ENCODE results near the gene SLC25A51. TPM values are rescaled to one million over a fixed set of nuclear protein-coding genes. Genes with fewer than 3 reads are reported as not detected.

Gene SLC25A51
- total RNA-seq, 4 donors from 2014 or later, result 16.0 to 30.7 (median 22.2) TPM

DNA sequence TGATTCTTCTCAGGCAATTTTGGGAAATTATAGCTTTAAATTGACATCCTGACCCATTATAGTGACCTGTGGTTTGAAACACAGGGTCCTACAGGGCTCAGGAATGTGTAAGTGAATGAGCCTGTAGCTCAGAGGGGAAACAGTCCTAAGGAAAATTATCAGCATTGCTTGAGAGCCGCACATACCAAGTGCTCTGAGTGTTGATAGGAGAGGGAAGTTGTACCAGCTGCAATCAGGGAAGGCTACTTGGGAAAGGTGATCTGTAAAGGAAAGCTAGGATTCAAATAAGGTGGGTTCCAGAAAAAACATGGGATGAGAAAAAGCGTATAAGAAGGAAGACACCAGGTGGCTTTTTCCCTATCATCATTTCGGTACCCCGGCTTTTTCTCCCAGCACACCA lies 4.4 kb upstream of the SLC25A51 start:
- Histone ChIP-seq H3K27me3 (no peaks in the 10 kb centered on the region), H3K27ac (no peak overlapping the region)
- intact Hi-C loops (cut with DNase I; ENCODE audit: low total_unique reads), result loop anchor here (10.0 kb wide), 1 partner anchor 103 kb away; the partner anchor contains the start of gene DCAF10

DNA sequence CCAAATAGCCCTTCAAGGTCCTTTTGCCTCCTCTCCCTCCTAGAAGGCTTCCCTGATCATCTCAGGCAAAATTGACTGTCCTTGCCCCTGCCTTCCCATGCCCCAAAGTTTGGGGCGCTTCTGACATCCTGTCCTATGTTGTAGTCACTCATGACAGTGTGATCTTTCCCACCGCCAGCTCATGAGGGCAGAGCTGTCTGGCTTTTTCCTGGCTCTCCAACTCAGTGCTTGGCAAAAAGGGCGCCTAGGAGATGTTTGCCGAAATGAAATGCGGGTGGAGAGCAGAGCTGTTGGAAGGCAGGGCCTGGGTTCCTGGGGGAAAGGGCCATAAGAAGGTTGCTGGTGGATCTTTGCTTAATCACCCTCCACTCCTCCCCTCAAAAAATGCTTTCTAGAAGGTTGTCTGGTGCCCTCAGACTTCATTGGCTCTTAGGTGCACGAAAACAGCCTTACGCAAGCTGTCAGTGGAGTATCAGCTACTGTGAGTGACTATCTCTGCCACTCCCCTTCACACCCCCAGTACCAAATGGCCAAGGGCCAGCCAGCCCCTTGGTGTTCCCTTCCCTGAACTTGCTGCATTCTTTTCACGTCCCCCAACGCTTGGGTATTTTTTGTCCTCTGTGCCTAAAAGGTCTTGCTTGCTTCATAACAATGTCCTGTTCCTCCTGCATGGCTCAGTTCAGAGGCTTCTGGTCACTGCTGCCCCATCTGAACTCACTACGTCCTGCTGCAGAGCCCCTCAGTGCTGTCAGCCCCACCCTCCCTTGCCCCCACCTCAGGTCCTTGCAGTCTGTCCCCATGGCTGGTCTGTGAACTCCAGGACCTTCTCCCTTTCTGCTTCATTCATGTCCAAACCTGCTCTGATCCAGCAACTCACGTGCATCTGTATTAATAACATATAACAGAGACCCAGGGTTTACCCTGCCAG lies 2.6 kb upstream of the SLC25A51 start:
- intact Hi-C loops (cut with DNase I; ENCODE audit: low total_unique reads), result loop anchor here (10.0 kb wide), 1 partner anchor 102 kb away; the partner anchor contains the start of gene DCAF10
- Histone ChIP-seq H3K9me3 (no peaks in the 10 kb centered on the region), H3K36me3 (no peaks in the 10 kb centered on the region), H3K4me1 (peaks cover 16 to 17% of the 10 kb centered on the region in 2 donors), H3K27me3 (no peaks in the 10 kb centered on the region), H3K4me3 (no peak overlapping the region), H3K27ac (no peak overlapping the region)
- TF ChIP-seq POLR2A (IDR thresholded peaks at IDR 0.05), result no peak
- TF ChIP-seq, protein P1, sequence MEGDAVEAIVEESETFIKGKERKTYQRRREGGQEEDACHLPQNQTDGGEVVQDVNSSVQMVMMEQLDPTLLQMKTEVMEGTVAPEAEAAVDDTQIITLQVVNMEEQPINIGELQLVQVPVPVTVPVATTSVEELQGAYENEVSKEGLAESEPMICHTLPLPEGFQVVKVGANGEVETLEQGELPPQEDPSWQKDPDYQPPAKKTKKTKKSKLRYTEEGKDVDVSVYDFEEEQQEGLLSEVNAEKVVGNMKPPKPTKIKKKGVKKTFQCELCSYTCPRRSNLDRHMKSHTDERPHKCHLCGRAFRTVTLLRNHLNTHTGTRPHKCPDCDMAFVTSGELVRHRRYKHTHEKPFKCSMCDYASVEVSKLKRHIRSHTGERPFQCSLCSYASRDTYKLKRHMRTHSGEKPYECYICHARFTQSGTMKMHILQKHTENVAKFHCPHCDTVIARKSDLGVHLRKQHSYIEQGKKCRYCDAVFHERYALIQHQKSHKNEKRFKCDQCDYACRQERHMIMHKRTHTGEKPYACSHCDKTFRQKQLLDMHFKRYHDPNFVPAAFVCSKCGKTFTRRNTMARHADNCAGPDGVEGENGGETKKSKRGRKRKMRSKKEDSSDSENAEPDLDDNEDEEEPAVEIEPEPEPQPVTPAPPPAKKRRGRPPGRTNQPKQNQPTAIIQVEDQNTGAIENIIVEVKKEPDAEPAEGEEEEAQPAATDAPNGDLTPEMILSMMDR (IDR thresholded peaks at IDR 0.05 in 4 of 5, conservative IDR thresholded peaks at IDR 0.05 in 1 of 5), result no peak
- in situ Hi-C loops (cut with MboI; ENCODE audit: low sequenced_read_pairs in 4 of 4), result loop anchor here in 2 of 4 donors (5.0 to 25.0 kb wide), 4 partner anchors 168 to 496 kb away; partner anchors contain the start of genes FBXO10 (in 1 of the 2) and TOMM5 (in 1 of the 2)
- no peak for ATAC-seq
- DNase-seq, result no peak

More for the DNA sequence above, 4.4 kb upstream of the SLC25A51 start:
- H3K9me3 ChIP-seq, result no peaks in the 10 kb centered on the region
- ATAC-seq (no peak), DNase-seq (no peak)
- H3K4me3 ChIP-seq, result no peak overlapping the region
- in situ Hi-C loops (cut with MboI; ENCODE audit: low sequenced_read_pairs in 4 of 4), result loop anchor here in 2 of 4 donors (5.0 to 25.0 kb wide), 4 partner anchors 167 to 494 kb away; partner anchors contain the start of genes FBXO10 (in 1 of the 2) and TOMM5 (in 1 of the 2)
- no peaks in the 10 kb centered on the region for H3K36me3 ChIP-seq
- no peak for TF ChIP-seq POLR2A (IDR thresholded peaks at IDR 0.05)
- TF ChIP-seq, protein P1 (IDR thresholded peaks at IDR 0.05 in 4 of 5, conservative IDR thresholded peaks at IDR 0.05 in 1 of 5), result no peak
- H3K4me1 ChIP-seq, result peaks cover under 1 to 3% of the 10 kb centered on the region in 2 donors

DNA sequence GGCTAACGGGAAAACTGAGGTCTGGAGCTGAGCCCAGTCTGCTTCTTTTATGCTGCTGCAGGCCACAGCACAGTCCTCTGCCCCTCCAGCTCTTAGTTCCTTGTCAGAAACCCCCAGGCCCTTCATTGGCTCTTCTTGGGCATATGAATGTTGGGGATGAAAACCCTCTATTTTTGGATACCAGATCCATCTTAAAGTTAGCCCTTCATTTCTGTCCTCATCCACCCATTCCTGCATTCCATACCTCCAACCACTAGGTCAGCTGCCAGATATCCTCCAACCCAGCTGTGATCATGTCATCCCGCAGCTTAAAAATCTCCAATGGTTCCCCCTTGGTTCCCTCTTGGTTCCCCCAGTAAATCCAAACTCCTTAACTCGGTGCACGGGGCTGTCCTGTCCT lies 1.8 kb upstream of the SLC25A51 start:
- Histone ChIP-seq H3K27ac (no peak overlapping the region), H3K4me3 (no peak overlapping the region), H3K27me3 (no peaks in the 10 kb centered on the region), H3K4me1 (peaks cover 16 to 17% of the 10 kb centered on the region in 2 donors), H3K36me3 (no peaks in the 10 kb centered on the region), H3K9me3 (no peaks in the 10 kb centered on the region)
- in situ Hi-C loops (cut with MboI; ENCODE audit: low sequenced_read_pairs in 4 of 4), result loop anchor here in 2 of 4 donors (5.0 to 25.0 kb wide), 4 partner anchors 169 to 497 kb away; partner anchors contain the start of genes FBXO10 (in 1 of the 2) and TOMM5 (in 1 of the 2)
- DNase-seq (no peak), ATAC-seq (no peak)
- TF ChIP-seq POLR2A (IDR thresholded peaks at IDR 0.05), result no peak
- intact Hi-C loops (cut with DNase I; ENCODE audit: low total_unique reads), result loop anchor here (2.0 to 10.0 kb wide), 3 partner anchors 101 to 487 kb away; partner anchors contain the start of genes ALDH1B1, DCAF10 and SHB

DNA sequence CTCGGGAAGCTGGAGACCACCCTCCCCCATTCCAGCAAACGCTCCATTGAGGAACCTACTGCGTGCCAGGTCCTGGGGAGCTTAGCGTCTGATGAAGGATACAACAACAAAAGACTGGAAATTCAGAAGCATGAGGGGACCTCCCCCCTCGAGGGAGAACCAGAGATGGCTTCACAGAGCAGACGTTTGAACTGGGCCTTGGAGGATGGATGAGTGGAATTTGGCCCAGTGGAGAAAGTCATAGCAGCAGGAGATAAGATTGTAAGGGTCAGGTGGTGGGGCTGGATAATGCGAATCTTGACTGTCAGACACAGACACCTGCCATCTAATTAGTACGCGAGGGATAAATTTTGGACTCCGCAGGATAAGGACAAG lies 1.2 kb upstream of the SLC25A51 start:
- H3K27ac ChIP-seq, result no peak overlapping the region
- no peaks in the 10 kb centered on the region for H3K27me3 ChIP-seq
- in situ Hi-C loops (cut with MboI; ENCODE audit: low sequenced_read_pairs in 4 of 4), result loop anchor here in 2 of 4 donors (5.0 to 25.0 kb wide), 4 partner anchors 170 to 497 kb away; partner anchors contain the start of genes FBXO10 (in 1 of the 2) and TOMM5 (in 1 of the 2)
- H3K9me3 ChIP-seq, result no peaks in the 10 kb centered on the region
- intact Hi-C loops (cut with DNase I; ENCODE audit: low total_unique reads), result loop anchor here (2.0 to 10.0 kb wide), 3 partner anchors 100 to 488 kb away; partner anchors contain the start of genes ALDH1B1, DCAF10 and SHB
- DNase-seq (no peak), ATAC-seq (no peak)
- no peaks in the 10 kb centered on the region for H3K36me3 ChIP-seq
- TF ChIP-seq, protein P1 (IDR thresholded peaks at IDR 0.05 in 4 of 5, conservative IDR thresholded peaks at IDR 0.05 in 1 of 5), result no peak
- no peak for TF ChIP-seq POLR2A (IDR thresholded peaks at IDR 0.05)
- H3K4me3 ChIP-seq, result peak overlapping the region in 1 of 4 donors; percentile 81
- peaks cover 16 to 17% of the 10 kb centered on the region in 2 donors for H3K4me1 ChIP-seq

All from gastrocnemius medialis (tissue), 4 donors.